Gastrocnemius medialis (tissue), 4 donors: ENCODE results near the gene PSORS1C2.

ENCODE experiments used
- CTCF ChIP-seq, 5 experiments: fragments of 450-650 bp in 3 of 5; fragments of 200-600 bp in 2 of 5; sonication (generic) in 2 of 5; IDR thresholded peaks in 4 of 5; conservative IDR thresholded peaks in 1 of 5; 1 replicate in 4 of 5; 2 replicates in 1 of 5; pipeline ENCODE4 v1.5.1; 2016 to 2019; ENCODE audit warnings: antibody characterized with exemption in 5 of 5, mild to moderate bottlenecking in 3 of 5, moderate library complexity in 3 of 5
- POLR2A ChIP-seq, 2 donors: fragments of 450-650 bp; IDR thresholded peaks; one replicate each; pipeline ENCODE4 v1.6.1; 2017; ENCODE audit warnings: antibody characterized with exemption in 2 of 2, mild to moderate bottlenecking in 2 of 2, moderate library complexity in 2 of 2

- TF ChIP-seq CTCF (IDR thresholded peaks at IDR 0.05 in 4 of 5, conservative IDR thresholded peaks at IDR 0.05 in 1 of 5) (no peak), POLR2A (IDR thresholded peaks at IDR 0.05) (no peak)
These were observed 29.7 kb upstream of the PSORS1C2 start for GRCh38 chr6:31168606-31169005.
